WERI-Rb-1 (cell line): ENCODE data around the gene LENG1.
A peak's percentile ranks its signal among the peaks of the same experiment; 100 is the strongest.
"Not testable (repeated sequence)": the region's sequence is repeated elsewhere in the genome, so short reads cannot be mapped to it uniquely, and the experiment has no call there.

Experiments used
- DNase-seq: peaks from one replicate; pipeline ENCODE4 v3.0.0-alpha.2; 2020
- H3K27ac ChIP-seq: fragments of 250-450 bp; sonication (Bioruptor Pico); 2 replicates; pipeline ENCODE4 v1.5.1; 2020; ENCODE audit warnings: mild to moderate bottlenecking, moderate library complexity
- H3K27me3 ChIP-seq: fragments of 250-450 bp; sonication (Bioruptor Pico); 2 replicates; pipeline ENCODE4 v1.5.1; 2021; ENCODE audit warnings: mild to moderate bottlenecking, low read depth, moderate library complexity; ENCODE audit not compliant: insufficient read depth, severe bottlenecking
- H3K36me3 ChIP-seq: fragments of 250-450 bp; sonication (Bioruptor Pico); 2 replicates; pipeline ENCODE4 v1.5.1; 2020; ENCODE audit warnings: mild to moderate bottlenecking, moderate library complexity
- H3K4me3 ChIP-seq: 2 replicates; pipeline ENCODE4 v1.5.1; 2011; ENCODE audit warnings: low read depth, mild to moderate bottlenecking, control low read depth, low read length
- H3K9me3 ChIP-seq: fragments of 250-450 bp; sonication (Bioruptor Pico); 2 replicates; pipeline ENCODE4 v1.5.1; 2021; ENCODE audit warnings: mild to moderate bottlenecking, moderate library complexity; ENCODE audit not compliant: severe bottlenecking
- TF ChIP-seq, protein P1 (sequence below): IDR thresholded peaks from 2 replicates; pipeline ENCODE4 v1.5.1; 2011; ENCODE audit warnings: low read depth, mild to moderate bottlenecking, control low read depth, inconsistent platforms, low read length

LENG1 gene

DNA sequence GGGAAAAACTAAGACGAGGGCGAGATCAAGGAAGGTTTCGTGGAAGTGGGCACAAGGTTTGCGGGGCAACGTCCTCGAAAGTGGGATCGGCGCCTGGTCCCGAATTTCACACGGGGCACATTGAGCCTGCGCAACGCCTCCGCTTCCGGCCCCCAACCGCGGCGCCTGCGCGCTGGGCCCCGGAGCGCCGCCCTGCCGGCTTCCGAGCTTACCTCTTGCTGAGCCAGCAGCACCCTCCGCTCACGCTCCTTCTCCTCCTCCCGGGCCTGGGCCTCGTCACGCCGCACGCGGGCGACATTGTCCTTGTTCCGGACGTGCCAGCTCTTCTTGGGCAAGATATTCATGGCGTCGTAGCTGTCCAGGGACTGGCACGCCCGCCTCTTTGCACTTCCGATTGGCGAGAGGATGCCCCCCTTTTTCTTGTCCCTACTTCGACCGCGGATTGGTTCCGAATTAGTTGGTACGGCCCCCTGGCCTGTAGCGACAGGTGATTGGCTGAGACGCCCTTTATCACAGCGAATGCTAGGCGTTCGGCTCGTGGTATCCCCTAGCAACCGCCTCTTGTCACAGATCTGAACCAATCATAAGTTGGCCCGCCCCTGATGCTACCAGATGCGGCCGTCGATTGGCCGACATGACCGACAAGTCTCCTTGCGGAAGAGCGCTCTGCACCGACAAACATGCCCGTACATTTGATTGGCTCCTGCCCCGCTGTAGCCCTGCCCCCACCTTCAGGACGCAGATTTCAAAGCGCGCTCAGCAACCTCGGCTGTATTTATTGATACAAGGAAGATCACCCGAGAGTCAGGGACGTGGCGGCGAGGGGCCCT, at the start of gene LENG1:
TSS of gene LENG1 (minus strand) at position 370 of the 830 bp plus-strand sequence. CDS start at position 344, 26 bp downstream.
- Histone ChIP-seq H3K36me3 (peaks cover 38% of the 10 kb centered on the region), H3K4me3 (peak within 1 kb of the TSS; percentile 83), H3K27ac (peak within 1 kb of the TSS; percentile 94), H3K27me3 (no peaks in the 10 kb centered on the region), H3K9me3 (no peaks in the 10 kb centered on the region)
- TF ChIP-seq, protein P1, sequence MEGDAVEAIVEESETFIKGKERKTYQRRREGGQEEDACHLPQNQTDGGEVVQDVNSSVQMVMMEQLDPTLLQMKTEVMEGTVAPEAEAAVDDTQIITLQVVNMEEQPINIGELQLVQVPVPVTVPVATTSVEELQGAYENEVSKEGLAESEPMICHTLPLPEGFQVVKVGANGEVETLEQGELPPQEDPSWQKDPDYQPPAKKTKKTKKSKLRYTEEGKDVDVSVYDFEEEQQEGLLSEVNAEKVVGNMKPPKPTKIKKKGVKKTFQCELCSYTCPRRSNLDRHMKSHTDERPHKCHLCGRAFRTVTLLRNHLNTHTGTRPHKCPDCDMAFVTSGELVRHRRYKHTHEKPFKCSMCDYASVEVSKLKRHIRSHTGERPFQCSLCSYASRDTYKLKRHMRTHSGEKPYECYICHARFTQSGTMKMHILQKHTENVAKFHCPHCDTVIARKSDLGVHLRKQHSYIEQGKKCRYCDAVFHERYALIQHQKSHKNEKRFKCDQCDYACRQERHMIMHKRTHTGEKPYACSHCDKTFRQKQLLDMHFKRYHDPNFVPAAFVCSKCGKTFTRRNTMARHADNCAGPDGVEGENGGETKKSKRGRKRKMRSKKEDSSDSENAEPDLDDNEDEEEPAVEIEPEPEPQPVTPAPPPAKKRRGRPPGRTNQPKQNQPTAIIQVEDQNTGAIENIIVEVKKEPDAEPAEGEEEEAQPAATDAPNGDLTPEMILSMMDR: 0 out of 2 replicates have a peak, but pooled peaks have one; percentile 6
- DNase-seq: peak; percentile 99

DNA sequence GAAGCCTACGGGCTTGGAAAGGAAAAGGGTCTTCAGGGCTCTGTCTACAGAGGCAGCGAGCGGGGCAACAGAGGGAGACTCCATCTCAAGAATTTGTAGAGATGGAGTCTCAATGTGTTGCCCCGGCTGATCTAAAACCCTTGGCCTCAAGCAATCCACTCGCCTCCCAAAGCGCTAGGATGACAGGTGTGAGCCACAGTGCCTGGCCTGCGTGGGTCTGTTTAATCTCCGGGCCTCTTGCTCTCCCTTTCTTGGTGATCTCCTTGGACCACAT, 49.2 kb upstream of the LENG1 start:
- DNase-seq: no peak
- peaks cover 64% of the 10 kb centered on the region for H3K36me3 ChIP-seq

DNA sequence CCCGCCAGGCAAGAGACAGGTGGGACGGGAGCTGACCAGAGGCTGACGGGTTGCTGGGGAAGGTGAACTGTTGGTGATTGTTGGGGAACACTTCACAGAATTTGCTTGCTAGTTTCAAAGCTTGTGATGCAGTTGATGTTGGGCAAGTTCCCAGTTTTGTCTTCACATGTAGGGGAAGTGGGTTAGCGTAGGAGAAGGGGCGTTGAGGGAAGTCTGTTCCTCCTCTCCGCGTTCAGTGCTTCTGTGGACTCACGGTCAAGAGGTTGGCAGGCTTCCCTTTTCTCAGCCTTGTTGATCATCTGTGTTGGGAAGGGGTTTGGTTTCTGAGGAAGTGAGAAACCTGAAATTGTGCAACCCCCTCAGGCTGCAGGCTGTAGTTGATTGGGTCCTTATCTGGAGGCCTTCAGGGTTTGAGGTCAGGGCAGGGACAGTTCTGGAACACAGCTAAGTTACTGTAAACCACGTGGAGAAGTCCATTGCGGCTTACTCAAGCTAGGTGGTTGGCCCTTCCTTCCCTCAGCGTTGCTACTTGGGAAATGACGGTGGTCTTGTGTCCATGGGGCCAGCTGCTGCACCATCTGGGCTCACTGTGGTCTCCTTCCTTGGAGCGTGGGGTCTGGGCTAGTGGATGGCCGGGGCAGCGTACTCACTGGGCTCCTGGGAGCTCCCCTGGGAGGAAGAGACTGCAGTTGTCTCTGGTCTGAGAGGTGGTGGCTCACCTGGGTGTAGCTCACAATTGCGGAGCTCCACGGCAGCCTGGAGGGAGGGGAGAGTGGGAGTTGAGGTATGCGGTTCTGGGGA, 48.7 kb upstream of the LENG1 start:
- H3K4me3 ChIP-seq: no peak overlapping the region
- no peak for DNase-seq
- no peaks in the 10 kb centered on the region for H3K27me3 ChIP-seq
- no peaks in the 10 kb centered on the region for H3K9me3 ChIP-seq
- no peak overlapping the region for H3K27ac ChIP-seq
- TF ChIP-seq, protein P1: no peak
- H3K36me3 ChIP-seq: peaks cover 69% of the 10 kb centered on the region

More for the DNA sequence above, 49.2 kb upstream of the LENG1 start:
- Histone ChIP-seq H3K4me3 (no peak overlapping the region), H3K27ac (no peak overlapping the region), H3K27me3 (no peaks in the 10 kb centered on the region), H3K9me3 (no peaks in the 10 kb centered on the region)
- TF ChIP-seq, protein P1: no peak

DNA sequence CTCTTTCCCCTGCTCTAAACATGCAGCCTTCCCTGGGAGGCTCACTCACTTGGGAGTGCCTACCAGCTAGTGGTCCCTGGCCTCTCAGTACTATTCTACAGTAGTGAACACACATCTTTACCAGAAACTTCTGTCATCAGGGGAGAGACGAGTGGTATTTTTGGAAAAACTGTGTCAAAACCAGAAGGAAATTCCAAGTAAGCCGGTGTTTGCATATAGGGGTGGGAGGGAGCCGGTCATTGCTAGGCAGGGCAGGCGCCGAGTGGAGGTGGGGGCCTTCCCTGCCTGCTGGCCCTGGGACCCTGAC, 48.1 kb upstream of the LENG1 start:
- Histone ChIP-seq H3K27ac (no peak overlapping the region), H3K4me3 (no peak overlapping the region), H3K36me3 (peaks cover 75% of the 10 kb centered on the region)

DNA sequence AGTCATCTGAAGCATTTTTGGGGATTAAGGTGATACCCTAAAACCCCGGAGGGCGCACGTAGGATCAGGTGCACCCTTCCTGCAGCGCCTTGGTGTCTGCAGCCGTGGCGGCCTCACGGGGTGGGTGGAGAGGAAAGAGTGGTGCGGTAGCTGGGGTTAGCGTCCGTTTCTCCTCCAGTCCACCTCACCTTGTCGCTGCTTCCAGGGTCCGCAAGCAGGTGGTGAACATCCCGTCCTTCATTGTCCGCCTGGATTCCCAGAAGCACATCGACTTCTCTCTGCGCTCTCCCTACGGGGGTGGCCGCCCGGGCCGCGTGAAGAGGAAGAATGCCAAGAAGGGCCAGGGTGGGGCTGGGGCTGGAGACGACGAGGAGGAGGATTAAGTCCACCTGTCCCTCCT, 47.7 kb upstream of the LENG1 start:
- H3K4me3 ChIP-seq, H3K27ac ChIP-seq, H3K9me3 ChIP-seq, H3K27me3 ChIP-seq, DNase-seq: not testable (repeated sequence)
- peaks cover 79% of the 10 kb centered on the region for H3K36me3 ChIP-seq

More for the DNA sequence above, 48.1 kb upstream of the LENG1 start:
- DNase-seq: no peak
- H3K27me3 ChIP-seq: no peaks in the 10 kb centered on the region
- TF ChIP-seq, protein P1: no peak
- no peaks in the 10 kb centered on the region for H3K9me3 ChIP-seq

DNA sequence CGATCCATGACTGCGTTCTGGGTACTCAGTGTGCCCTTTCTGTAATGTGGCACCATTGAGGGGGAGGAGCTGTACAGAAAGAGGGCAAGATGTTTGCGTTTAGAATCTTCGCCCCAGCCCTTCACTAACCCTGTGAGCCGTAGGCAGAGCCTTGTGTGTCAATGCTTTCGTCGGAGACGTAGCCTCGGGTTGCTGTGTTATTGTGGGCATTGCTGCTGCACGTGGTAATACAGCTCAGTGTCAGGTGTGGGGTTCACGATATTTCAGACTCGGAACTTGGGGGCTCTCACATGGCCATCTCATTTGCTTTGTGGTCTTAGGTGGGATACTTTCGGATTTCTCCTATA, 47.3 kb upstream of the LENG1 start:
- no peak for DNase-seq
- Histone ChIP-seq H3K36me3 (peaks cover 83% of the 10 kb centered on the region), H3K27ac (no peak overlapping the region), H3K4me3 (no peak overlapping the region), H3K27me3 (no peaks in the 10 kb centered on the region), H3K9me3 (no peaks in the 10 kb centered on the region)
- TF ChIP-seq, protein P1: no peak
